Right renal cortex interstitium (tissue), 3 donors: ENCODE data around the gene KRTAP5-10. TPM values are rescaled to one million over a fixed set of nuclear protein-coding genes. Genes with fewer than 3 reads are reported as not detected.
"Not testable (repeated sequence)": the region's sequence is repeated elsewhere in the genome, so short reads cannot be mapped to it uniquely, and the experiment has no call there.

Experiments
- DNase-seq, 3 donors: peaks; one replicate each; pipeline ENCODE4 v3.0.0-alpha.2; 2013; ENCODE audit warnings: low read depth in 3 of 3, low spot score in 2 of 3
- polyA plus RNA-seq, 3 donors: library from polyadenylated mRNA; unstranded; fragments of 120-200 nt; gene quantifications; one replicate each; pipeline ENCODE4 v1.2.1, GENCODE V29; 2013; ENCODE audit not compliant: insufficient read length in 3 of 3

KRTAP5-10 gene
- polyA plus RNA-seq, 3 donors, result 0.18 to 0.24 (median 0.20) TPM

DNA sequence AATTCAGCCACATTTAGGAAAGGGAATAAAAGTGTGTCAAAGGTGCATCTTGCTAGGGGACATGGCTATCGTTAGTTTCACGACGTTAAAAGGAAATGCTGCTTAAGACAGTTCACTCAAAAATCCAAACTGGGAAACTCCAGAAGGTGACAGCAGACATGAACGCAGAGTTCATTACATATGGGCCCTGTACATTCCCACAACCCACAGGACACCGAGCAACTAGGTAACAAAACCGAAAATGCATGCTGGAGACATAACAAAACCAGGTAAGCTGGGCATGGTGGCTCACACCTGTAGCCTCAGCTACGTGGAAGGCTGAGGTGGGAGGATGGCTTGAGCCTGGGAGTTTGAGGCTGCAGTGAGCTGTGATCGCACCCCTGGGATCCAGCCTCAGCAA, 2.3 kb downstream of the KRTAP5-10 start:
- DNase-seq, result not testable (repeated sequence)

DNA sequence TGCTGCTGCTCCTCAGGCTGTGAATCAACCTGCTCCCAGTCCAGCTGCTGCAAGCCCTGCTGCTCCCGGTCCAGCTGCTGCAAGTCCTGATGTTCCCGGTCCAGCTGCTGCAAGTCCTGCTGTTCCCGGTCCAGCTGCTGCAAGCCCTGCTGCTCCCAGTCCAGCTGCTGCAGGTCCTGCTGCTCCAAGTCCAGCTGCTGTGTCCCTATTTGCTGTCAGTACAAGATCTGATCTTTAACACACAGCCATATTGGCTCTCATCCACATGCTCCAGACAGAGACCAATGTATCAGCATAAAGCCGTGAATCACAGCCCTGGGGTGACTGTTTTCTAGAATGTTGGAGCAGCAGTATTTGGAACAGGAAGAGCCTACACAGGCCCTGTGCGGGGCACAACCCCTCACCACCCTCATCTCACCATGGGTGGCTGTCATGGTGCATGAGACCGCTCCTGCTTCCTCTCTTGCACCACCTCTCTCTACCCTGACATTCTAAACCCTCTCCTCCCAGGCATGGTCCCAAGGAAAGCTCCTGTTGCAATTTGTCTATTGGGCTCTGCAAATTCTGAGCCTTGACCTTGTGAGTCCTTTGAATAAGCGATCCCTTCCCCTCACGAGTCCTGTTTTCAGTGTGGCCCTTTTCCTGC, 3.5 kb downstream of the KRTAP5-10 start:
- DNase-seq, result no peak

DNA sequence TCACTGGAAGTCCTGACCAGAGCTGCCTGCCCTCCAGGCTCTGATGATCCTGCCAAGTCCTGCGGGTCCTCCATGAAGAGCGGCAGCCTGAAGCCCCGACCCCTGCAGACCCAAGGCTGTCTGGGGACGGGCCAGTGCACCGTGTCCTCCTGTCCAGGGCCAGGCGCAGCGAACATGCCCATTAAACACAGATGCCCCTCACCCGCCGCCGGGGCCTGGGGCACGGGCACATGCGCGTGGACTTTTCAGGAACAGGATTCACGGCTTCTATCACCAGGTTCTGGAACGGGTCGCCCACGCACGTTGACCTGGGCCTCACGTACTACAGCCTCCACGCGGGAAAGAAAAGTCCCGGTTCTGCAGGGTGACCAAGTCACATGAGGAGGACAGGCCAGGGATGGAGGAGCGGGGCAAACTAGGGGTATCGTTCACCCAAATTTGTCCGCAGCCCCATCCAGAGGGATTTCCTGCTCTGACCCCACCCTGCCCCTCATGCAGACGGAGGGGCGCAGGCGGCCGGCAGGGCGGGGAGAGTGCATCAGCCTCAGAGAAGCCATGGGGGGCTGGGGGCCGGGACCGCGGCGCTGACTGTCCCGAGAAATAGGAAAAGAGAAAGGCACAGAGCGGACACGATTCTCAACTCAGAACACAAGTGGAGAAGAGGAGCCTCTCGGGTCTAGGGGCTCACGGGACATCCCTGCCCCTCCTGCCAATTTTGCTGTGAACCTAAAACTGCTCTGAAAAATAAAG, 5.9 kb downstream of the KRTAP5-10 start:
- DNase-seq, result not testable (repeated sequence)

DNA sequence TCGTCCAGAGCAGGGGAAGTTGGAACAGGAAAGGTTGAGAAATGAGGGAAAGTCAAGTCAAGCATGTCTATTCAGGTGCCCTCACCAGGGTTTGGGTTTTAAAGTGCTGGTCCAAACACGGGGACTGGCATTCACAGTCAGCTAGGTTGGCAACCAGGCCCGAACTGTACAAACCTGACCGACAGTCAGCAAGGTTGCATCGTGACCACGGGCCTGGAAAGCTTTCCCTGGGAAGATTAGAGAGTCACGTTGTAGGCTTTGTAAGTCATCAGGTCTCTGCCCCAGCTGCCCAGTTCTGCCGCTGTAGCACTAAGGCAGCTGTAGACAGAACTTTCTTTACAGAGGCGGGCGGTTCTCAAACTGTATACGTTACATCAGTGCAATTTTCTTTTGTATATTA, 7.4 kb downstream of the KRTAP5-10 start:
- no peak for DNase-seq

DNA sequence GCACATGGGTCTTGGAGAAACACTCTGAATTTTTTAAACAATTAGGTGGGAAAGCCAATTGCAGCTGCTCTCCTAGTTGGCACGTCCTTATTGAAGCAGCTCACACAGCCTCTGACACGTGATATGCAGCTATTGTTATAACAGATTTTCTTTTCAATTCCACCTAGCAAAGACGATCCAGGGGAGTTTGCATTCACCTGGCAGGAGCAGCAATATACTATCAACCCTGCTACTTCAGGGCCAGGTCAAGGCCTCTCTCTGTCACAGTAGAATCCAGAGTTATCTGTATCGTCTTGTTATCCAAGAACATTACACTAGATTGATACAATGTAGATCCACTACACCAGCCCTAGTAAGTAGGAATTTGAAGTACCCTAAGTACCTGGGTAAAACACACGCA, 9.1 kb downstream of the KRTAP5-10 start:
- no peak for DNase-seq

DNA sequence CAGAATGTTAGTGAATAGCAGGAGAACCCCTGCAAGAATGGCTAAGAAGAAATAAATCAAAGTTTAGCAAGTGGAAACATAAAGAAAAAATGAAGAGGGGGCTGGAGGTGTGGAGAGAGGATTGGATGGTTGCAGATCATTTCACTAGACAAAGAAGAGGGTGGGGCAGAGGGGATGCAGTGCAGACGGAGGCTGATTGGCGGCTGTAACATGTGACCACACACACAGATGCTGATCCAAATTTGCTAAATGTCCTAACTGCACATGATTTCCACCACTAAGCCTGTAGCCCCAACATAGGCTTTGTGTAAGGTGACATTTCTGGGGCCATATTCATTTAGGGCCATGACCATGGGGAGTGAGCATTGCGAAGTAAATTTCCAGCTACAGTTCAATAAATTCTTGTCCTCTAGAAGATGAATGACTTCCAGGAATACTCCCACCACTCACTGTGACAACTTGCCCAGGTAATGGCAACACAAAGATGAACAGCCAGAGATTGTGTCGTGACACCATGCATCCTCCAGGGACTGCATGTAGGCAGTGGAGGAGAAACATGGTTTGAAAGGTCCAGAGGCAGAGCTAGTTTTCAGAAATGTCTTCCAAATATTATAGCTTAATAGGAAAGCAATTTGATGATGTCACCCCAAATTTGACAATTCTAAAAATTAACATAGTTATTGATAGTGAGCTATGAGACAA, 10.5 kb downstream of the KRTAP5-10 start:
- no peak for DNase-seq

DNA sequence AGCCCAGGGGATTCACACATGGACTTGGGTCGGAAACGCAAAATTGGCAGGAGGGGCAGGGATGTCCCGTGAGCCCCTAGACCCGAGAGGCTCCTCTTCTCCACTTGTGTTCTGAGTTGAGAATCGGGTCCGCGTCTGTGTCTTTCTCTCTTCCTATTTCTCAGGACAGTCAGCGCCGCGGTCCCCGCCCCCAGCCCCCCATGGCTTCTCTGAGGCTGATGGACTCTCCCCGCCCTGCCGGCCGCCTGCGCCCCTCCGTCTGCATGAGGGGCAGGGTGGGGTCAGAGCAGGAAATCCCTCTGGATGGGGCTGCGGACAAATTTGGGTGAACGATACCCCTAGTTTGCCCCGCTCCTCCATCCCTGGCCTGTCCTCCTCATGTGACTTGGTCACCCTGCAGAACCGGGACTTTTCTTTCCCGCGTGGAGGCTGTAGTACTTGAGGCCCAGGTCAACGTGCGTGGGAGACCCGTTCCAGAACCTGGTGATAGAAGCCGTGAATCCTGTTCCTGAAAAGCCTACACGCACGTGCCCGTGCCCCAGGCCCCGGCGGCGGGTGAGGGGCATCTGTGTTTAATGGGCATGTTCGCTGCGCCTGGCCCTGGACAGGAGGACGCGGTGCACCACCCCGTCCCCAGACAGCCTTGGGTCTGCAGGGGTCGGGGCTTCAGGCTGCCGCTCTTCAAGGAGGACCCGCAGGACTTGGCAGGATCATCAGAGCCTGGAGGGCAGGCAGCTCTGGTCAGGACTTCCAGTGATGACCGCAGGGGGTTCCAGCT, 11.5 kb downstream of the KRTAP5-10 start:
- not testable (repeated sequence) for DNase-seq

DNA sequence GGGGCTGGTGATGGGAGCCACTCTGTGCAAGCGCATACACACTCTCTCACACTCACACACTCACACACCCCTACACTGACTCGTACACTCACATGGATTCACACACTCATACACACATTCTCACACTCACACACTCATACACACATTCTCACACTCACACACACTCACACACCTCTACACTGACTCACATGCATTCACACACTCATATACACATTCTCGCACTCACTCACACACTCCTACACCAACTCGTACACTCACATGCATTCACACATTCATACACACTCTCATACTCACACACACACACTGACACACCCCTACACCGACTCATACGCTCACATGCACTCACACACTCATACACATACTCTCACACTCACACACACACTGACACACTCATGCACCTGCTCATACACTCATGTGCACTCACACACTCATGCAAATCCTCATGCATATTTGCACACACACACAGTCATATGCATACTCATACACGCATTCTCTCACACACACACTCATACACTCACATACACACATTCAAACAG, 12.2 kb downstream of the KRTAP5-10 start:
- no peak for DNase-seq

DNA sequence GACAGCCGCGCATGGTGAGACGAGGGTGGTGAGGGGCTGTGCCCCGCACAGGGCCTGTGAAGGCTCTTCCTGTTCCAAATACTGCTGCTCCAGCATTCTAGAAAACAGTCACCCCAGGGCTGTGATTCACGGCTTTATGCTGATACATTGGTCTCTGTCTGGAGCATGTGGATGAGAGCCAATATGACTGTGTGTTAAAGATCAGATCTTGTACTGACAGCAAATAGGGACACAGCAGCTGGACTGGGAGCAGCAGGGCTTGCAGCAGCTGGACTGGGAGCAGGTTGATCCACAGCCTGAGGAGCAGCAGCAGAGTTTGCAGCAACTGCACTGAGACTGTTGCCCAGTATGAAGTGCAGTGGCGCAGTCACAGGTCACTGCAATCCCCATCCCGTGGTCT, 14.2 kb downstream of the KRTAP5-10 start:
- not testable (repeated sequence) for DNase-seq

DNA sequence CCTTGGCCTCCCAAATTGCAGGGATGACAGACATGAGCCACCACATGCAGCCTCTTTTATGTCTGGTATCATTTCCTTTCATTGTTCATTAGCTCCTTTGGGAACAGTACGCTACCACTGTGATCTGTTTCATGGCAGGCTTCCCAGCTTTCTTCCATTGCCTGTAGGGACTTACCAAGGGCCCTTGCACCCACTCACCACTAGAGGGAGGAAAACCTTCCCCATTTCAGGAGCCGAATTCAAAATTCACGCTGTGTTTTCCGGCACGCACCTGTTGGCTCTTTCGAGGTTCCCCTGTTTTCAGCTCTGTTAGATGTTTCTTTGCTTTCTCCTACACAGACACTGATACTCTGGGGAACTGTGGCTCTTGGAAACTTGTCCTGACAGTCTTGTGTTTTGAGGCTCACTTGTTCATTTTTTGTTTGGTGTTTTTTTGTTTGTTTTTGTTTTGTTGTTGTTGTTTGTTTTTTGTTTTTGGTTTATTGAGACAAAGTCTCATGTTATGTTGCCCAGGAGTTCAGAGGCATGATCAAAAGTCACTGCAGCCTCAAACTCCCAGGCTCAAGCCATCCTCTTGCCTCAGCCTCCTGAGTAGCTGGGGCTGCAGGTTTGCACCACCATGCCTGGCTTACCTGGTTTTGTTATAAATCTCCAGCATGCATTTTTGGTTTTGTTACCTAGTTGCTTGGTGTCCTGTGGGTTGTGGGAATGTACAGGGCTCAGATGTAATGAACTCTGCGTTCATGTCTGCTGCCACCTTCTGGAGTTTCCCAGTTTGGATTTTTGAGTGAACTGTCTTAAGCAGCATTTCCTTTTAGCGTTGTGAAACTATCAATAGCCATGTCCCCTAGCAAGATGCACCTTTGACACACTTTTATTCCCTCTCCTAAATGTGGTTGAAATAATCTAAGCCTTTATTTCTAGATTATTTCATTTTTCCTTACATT, 15.0 kb downstream of the KRTAP5-10 start:
- no peak for DNase-seq

DNA sequence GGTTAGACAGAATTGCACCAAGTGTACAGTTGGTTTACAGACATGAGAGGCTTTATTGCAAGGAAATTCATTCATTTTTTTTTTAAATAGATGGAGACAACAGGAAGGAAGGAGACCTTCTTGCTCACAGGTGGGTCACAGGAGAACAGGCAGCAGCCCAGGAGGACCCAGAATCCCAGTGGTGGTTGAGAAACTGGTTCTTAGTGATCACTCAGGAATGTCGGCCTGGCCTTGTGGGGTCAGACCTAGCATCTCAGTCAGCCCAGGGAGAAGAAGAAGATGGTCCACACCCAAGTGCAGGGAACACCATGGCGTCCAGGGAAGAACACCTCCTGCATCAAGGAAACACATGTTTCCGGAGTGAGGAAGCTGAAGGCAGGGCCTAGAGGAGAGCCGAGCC, 16.5 kb downstream of the KRTAP5-10 start:
- no peak for DNase-seq

DNA sequence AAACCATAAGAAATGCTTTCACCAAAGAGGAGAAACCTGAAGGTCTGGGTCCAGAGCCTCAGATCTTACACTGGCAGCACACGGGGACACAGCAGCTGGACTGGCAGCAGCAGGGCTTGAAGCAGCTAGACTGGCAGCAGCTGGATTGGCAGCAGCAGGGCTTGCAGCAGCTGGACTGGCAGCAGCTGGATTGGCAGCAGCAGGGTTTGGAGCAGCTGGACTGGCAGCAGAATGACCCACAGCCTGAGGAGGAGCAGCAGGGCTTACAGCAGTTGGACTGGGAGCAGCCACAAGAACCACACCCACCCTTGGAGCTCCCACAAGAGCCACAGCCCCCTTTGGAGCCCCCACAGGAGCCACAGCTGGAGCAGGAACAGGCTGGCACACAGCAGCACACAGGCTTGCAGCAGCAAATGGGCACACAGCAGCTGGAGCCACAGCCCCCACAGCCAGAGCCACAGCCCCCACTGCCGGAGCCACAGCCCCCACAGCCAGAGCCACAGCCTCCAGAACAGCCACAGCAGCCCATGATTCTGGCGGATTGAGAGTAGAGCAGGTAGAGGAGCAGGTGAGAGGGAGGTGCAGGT, 17.0 kb downstream of the KRTAP5-10 start, which contains the start of gene KRTAP5-11:
Gene KRTAP5-11 (minus strand): TSS at position 567 of the 587 bp plus-strand sequence. CDS start 38 bp downstream, at position 529.
- no peak for DNase-seq

DNA sequence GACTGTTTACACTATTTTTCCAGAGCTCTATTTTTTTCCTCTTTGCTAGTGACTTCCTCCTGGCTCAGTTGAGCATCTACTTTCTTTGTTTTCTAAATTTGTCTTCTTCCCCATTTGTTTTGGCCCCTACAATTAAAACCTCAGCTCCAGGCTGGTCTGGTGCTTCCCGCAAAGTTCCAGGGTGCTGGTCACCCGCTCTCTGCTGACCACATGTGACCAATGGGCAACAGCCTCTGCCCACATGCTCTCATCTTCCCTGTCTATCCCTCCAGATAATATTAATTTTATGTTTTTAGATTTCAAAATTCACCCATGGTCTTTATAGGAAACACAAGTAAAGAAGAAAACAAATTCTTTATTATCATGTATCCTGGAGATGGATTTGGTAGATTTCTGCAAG, 17.6 kb downstream of the KRTAP5-10 start:
- not testable (repeated sequence) for DNase-seq

DNA sequence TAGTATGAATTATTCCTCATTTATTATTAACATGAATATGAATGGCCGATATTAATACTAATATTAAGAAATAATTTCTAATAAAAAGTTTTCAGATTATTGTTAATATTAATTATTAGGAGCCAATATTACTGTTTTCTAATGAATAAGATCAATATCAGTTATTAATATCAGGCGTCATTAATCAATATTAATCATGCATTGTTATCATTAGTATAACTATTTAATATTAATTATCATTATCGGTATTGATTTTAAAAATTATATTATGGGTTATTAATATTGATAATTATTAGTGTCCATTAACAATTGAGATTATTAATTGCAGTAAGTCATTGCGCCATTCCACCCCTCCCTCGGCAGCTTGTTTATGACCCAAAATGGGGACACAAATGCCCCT, 20.3 kb downstream of the KRTAP5-10 start:
- not testable (repeated sequence) for DNase-seq

DNA sequence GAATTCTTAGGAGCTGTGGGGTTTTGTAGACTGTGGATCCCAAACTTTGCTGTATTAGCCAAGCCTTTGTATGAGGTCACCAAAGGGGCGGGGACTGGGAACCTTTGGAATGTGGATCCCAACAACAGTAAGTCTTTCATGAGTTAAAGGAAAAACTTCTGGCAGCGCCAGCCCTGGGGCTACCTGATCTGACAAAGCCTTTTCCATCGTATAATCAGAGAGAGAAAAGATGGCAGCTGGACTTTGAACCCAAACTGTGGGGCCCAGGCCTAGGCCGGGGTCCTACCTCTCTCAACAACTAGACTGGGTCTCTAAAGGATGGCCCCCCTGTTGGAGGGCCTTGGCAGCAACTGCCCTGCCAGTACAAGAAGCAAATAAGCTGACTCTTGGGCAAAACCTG, 23.0 kb downstream of the KRTAP5-10 start:
- not testable (repeated sequence) for DNase-seq

DNA sequence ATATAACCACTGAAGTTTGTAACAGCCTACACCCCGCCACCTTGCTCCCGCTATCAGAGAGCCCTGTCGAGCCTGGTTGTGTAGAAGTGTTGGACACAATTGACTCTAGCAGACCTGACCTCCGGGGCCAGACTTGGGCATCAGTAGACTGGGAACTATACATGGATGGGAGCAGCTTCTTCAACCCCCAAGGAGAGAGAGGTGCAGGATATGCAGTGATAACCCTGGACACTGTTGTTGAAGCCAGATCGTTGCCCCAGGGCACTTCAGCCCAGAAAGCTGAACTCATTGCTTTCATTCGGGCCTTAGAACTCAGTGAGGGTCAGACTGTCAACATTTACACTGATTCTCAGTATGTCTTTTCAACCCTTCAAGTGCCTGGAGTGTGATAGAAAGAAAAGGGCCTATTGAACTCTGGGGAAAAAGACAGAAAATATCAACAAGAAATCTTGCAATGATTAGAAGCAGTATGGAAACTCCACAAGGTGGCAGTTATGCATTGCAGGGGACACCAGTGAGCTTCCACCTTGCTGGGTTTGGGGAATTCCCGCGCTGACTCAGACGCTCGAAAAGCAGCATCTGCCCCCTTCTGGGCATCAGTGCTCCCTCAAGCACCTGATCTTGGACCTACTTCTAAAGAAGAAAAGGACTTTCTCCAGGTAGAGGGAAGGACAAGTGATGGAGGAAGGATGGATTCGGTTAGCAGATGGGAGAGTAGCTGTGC, 23.6 kb downstream of the KRTAP5-10 start:
- not testable (repeated sequence) for DNase-seq

DNA sequence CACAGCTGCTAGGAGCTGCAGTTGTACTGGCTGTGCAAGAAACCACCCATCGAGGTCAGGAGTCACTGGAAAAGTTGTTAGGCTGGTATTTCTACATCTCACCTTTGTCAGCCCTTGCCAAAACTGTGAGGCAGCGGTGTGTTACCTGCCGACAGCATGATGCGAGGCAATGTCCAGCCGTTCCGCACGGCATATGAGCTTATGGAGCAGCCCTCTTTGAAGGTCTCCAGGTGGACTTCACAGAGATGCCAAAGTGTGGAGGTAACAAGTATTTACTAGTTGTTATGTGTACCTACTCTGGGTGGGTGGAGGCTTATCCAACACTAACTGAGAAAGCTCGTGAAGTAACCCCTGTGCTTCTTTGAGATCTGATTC, 24.2 kb downstream of the KRTAP5-10 start:
- not testable (repeated sequence) for DNase-seq

DNA sequence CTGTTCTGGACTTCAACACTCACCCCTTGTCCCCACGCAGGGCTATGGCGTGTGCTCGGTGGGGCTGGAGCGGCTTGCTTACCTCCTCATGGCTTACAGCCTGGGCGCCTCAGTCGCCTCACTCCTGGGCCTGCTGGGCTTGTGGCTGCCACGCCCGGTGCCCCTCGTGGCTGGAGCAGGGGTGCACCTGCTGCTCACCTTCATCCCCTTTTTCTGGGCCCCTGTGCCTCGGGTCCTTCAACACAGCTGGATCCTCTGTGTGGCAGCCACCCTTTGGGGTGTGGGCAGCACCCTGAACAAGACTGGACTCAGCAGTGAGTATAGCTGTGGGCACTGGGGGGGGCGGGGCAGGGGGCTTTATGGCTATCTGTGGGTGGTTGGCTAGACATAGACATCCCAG, 37.9 kb downstream of the KRTAP5-10 start:
- not testable (repeated sequence) for DNase-seq
